NCI-H2196 treated with DMSO at 0.1 percent for 48 hours (cell line): ENCODE data around the gene E2F4.

Source experiments
- DNase-seq: peaks from one replicate; lab custom pipeline; 2025; ENCODE audit not compliant: unreplicated experiment; lab: John Stamatoyannopoulos, UW

Gene E2F4

GRCh38 chr16:67190448-67191399 is 1.2 kb upstream of the E2F4 start:
- DNase-seq = no peak

GRCh38 chr16:67191411-67191994 is 452 bp upstream of the E2F4 start:
- DNase-seq = no peak

GRCh38 chr16:67192781-67193361 is 916 bp downstream of the E2F4 start:
- DNase-seq = no peak

GRCh38 chr16:67193536-67193935 is 1.6 kb downstream of the E2F4 start:
- no peak for DNase-seq

- DNase-seq = no peak
These were observed 2.3 kb downstream of the E2F4 start for GRCh38 chr16:67194260-67194659.

- DNase-seq = no peak
These were observed 3.7 kb downstream of the E2F4 start for GRCh38 chr16:67195676-67196075.

GRCh38 chr16:67196881-67197280 is 4.9 kb downstream of the E2F4 start:
- no peak for DNase-seq

GRCh38 chr16:67197704-67198103 is 5.7 kb downstream of the E2F4 start:
- DNase-seq = no peak

- DNase-seq = no peak
These were observed 6.3 kb downstream of the E2F4 start for GRCh38 chr16:67198238-67198734.

GRCh38 chr16:67199011-67199807 is 7.3 kb downstream of the E2F4 start, which contains the start of gene ELMO3:
Gene ELMO3 (plus strand): TSS chr16:67199131. CDS start chr16:67199327, 196 bp downstream.
- DNase-seq = no peak

GRCh38 chr16:67199808-67200198 is 7.8 kb downstream of the E2F4 start:
- DNase-seq = no peak

GRCh38 chr16:67200491-67200890 is 8.5 kb downstream of the E2F4 start:
- no peak for DNase-seq

- no peak for DNase-seq
These were observed 9.7 kb downstream of the E2F4 start for GRCh38 chr16:67201411-67202345.

- no peak for DNase-seq
These were observed 10.5 kb downstream of the E2F4 start for GRCh38 chr16:67202426-67202825.

GRCh38 chr16:67202956-67203493 is 11.1 kb downstream of the E2F4 start:
- no peak for DNase-seq

- DNase-seq = no peak
These were observed 12.1 kb downstream of the E2F4 start for GRCh38 chr16:67204076-67204475.

- DNase-seq = no peak
These were observed 14.3 kb downstream of the E2F4 start for GRCh38 chr16:67206129-67206837.

GRCh38 chr16:67206838-67207248 is 14.9 kb downstream of the E2F4 start:
- no peak for DNase-seq
